GM12878 (cell line): Measurements from ENCODE around the gene FOSB. TPM values are rescaled to one million over a fixed set of nuclear protein-coding genes. Genes with fewer than 3 reads are reported as not detected.
A peak's percentile ranks its signal among the peaks of the same experiment; 100 is the strongest.

Source experiments
- ATAC-seq: fragments of 200-7000 bp; cut with Tn5 transposase; 3 replicates; pipeline ENCODE4 v1.9.1; 2020; ENCODE audit warnings: mild to moderate bottlenecking, moderate library complexity
- BruUV-seq: library from RNA; stranded (reverse); fragments of 400-500 nt; replicated peaks from 2 replicates; lab custom pipeline; 2021; lab: Mats Ljungman, UMichigan
- CTCF ChIA-PET: fragments of 300-600 bp; sonication (Branson Sonifier 250); formaldehyde crosslinking; extraction: SDS; loops from one replicate; lab custom pipeline; 2021; ENCODE audit warnings: inconsistent platforms; lab: Yijun Ruan, JAX
- POLR2A ChIA-PET: fragments of 350-600 bp; formaldehyde crosslinking; extraction: SDS; loops from one replicate; lab custom pipeline; 2021; ENCODE audit warnings: inconsistent platforms; lab: Charles Lee
- RAD21 ChIA-PET: fragments of 300-600 bp; sonication (Branson Sonifier 250); formaldehyde crosslinking; loops from one replicate; lab custom pipeline; 2023; ENCODE audit warnings: antibody characterized with exemption; ENCODE audit not compliant: unreplicated experiment; lab: Charles Lee
- SMC1A ChIA-PET: fragments of 300-600 bp; sonication (Branson Sonifier 250); formaldehyde crosslinking; loops from one replicate; lab custom pipeline; 2023; ENCODE audit not compliant: unreplicated experiment, uncharacterized antibody; lab: Charles Lee
- DNase-seq: peaks from one replicate; pipeline ENCODE4 v3.0.0-alpha.2; 2011; ENCODE audit warnings: low read depth, low spot score
- FAIRE-seq: peaks from 3 replicates; lab custom pipeline; 2011; peaks lifted over from hg19 to GRCh38; lab: Jason Lieb, UNC
- H2AFZ ChIP-seq: 2 replicates; pipeline ENCODE4 v1.6.0; 2011; ENCODE audit warnings: low read depth, low read length, control low read depth; ENCODE audit not compliant: control insufficient read depth
- H3K27ac ChIP-seq: 2 replicates; pipeline ENCODE4 v1.5.1; 2011; ENCODE audit warnings: control low read depth; ENCODE audit not compliant: control insufficient read depth, insufficient read depth
- H3K27me3 ChIP-seq, 2 experiments: replicated peaks in 1 of 2; 2 replicates each; pipeline versions ENCODE4 v1.6.0 to v1.6.1; 2011; ENCODE audit warnings: low read length in 1 of 2; ENCODE audit not compliant: control insufficient read depth in 2 of 2, insufficient read depth in 2 of 2
- H3K36me3 ChIP-seq, 2 experiments: 2 replicates each; pipeline ENCODE4 v1.5.1; 2011; ENCODE audit warnings: low read length in 1 of 2; ENCODE audit not compliant: control insufficient read depth in 2 of 2, insufficient read depth in 2 of 2
- H3K4me1 ChIP-seq: 2 replicates; pipeline ENCODE4 v1.6.1; 2011; ENCODE audit warnings: mild to moderate bottlenecking, low read length, moderate library complexity, mixed read lengths; ENCODE audit not compliant: control insufficient read depth, insufficient read depth
- H3K4me2 ChIP-seq: 2 replicates; pipeline ENCODE4 v1.6.0; 2011; ENCODE audit warnings: control low read depth; ENCODE audit not compliant: control insufficient read depth, insufficient read depth
- H3K4me3 ChIP-seq: fragments of 200-600 bp; sonication (generic); 2 replicates; pipeline ENCODE4 v1.5.1; 2016
- H3K79me2 ChIP-seq: 2 replicates; pipeline ENCODE4 v1.6.0; 2011; ENCODE audit warnings: low read length; ENCODE audit not compliant: control insufficient read depth, insufficient read depth
- H3K9ac ChIP-seq: 2 replicates; pipeline ENCODE4 v1.8.0; 2011; ENCODE audit warnings: low read length, control low read depth, mixed read lengths; ENCODE audit not compliant: control insufficient read depth, insufficient read depth
- H3K9me3 ChIP-seq: replicated peaks from 3 replicates; pipeline ENCODE4 v1.5.1; 2011; ENCODE audit warnings: mild to moderate bottlenecking, low read length; ENCODE audit not compliant: control insufficient read depth, insufficient read depth
- H4K20me1 ChIP-seq: 2 replicates; pipeline ENCODE4 v1.6.0; 2011; ENCODE audit not compliant: control insufficient read depth, insufficient read depth
- BACH1 ChIP-seq: fragments of 450-650 bp; IDR thresholded peaks from 2 replicates; pipeline ENCODE4 v1.6.1; 2017; ENCODE audit warnings: mild to moderate bottlenecking, borderline replicate concordance
- CHD4 ChIP-seq: fragments of 200-600 bp; sonication (generic); IDR thresholded peaks from 2 replicates; pipeline ENCODE4 v1.6.1; 2016; ENCODE audit warnings: mild to moderate bottlenecking
- CREM ChIP-seq: IDR thresholded peaks from 2 replicates; pipeline ENCODE4 v1.6.1; 2014; ENCODE audit warnings: antibody characterized with exemption, low read depth
- FOS ChIP-seq: IDR thresholded peaks from 3 replicates; pipeline ENCODE4 v1.6.1; 2011; ENCODE audit warnings: borderline replicate concordance; ENCODE audit not compliant: insufficient read length; ENCODE audit errors: extremely low read depth
- GATAD2B ChIP-seq: fragments of 450-650 bp; conservative IDR thresholded peaks from 2 replicates; pipeline ENCODE4 v1.6.1; 2017; ENCODE audit warnings: low read depth, mild to moderate bottlenecking, moderate library complexity
- HDAC6 ChIP-seq: fragments of 200-600 bp; sonication (generic); IDR thresholded peaks from one replicate; pipeline ENCODE4 v1.8.0; 2017; ENCODE audit warnings: antibody characterized with exemption; ENCODE audit not compliant: unreplicated experiment
- IKZF1 ChIP-seq: fragments of 450-650 bp; conservative IDR thresholded peaks from 2 replicates; pipeline ENCODE4 v1.6.1; 2017; ENCODE audit warnings: antibody characterized with exemption, mild to moderate bottlenecking
- IKZF2 ChIP-seq, 2 experiments: fragments of 450-650 bp; IDR thresholded peaks; 2 replicates each; pipeline ENCODE4 v1.6.1; 2017; ENCODE audit warnings: mild to moderate bottlenecking in 2 of 2, moderate library complexity in 2 of 2
- MTA3 ChIP-seq: IDR thresholded peaks from 2 replicates; pipeline ENCODE4 v1.6.1; 2012; ENCODE audit warnings: low read length, inconsistent platforms, borderline replicate concordance
- NBN ChIP-seq: fragments of 450-650 bp; IDR thresholded peaks from 2 replicates; pipeline ENCODE4 v1.6.1; 2016
- NFIC ChIP-seq: IDR thresholded peaks from 2 replicates; pipeline ENCODE4 v1.6.1; 2012; ENCODE audit warnings: low read depth, mild to moderate bottlenecking, inconsistent platforms, low read length, moderate library complexity
- NR2C1 ChIP-seq: fragments of 450-650 bp; IDR thresholded peaks from 2 replicates; pipeline ENCODE4 v1.6.1; 2017; ENCODE audit warnings: antibody characterized with exemption, mild to moderate bottlenecking, moderate library complexity
- NR2C2 ChIP-seq: IDR thresholded peaks from 2 replicates; pipeline ENCODE4 v1.6.1; 2011; ENCODE audit warnings: borderline replicate concordance, low read depth; ENCODE audit not compliant: control insufficient read depth, insufficient read length
- RAD51 ChIP-seq: fragments of 450-650 bp; IDR thresholded peaks from 2 replicates; pipeline ENCODE4 v1.6.1; 2016; ENCODE audit warnings: moderate library complexity, mild to moderate bottlenecking, inconsistent platforms
- ZBED1 ChIP-seq: IDR thresholded peaks from 2 replicates; pipeline ENCODE4 v1.6.1; 2016; ENCODE audit warnings: borderline replicate concordance
- ZNF384 ChIP-seq: IDR thresholded peaks from 2 replicates; pipeline ENCODE4 v1.6.1; 2012; ENCODE audit warnings: low read depth, mild to moderate bottlenecking, low read length, improper control_type of control experiment, borderline replicate concordance
- WGBS: methylation state at CpG from one replicate; pipeline ENCODE4 v1.1.6; 2016; ENCODE audit warnings: low lambda C conversion rate; ENCODE audit not compliant: insufficient replicate concordance, insufficient coverage; ENCODE audit errors: missing lambda C conversion rate; 5-methylcytosine and 5-hydroxymethylcytosine counted together
- in situ Hi-C: fragments of 300-500 bp; cut with MboI; formaldehyde crosslinking; loops from 9 replicates; pipeline ENCODE4 v1.14.3; 2018; ENCODE audit warnings: mixed read lengths
- intact Hi-C: fragments of 100-400 bp; cut with micrococcal nuclease; formaldehyde crosslinking; loops from one replicate; pipeline ENCODE4 v1.14.2; 2022; ENCODE audit not compliant: unreplicated experiment
- polyA plus RNA-seq, 11 experiments: library from polyadenylated mRNA; depleted of rRNA in 4 of 11; unstranded in 6 of 11; stranded (reverse) in 5 of 11; fragments of >200 nt; fragmentation: Nextera tagmentation in 4 of 11; fragmentation: Illumina TruSeq in 1 of 11; extraction: Ambion mirVana in 4 of 11; extraction: Trizol in 1 of 11; gene quantifications; 1 replicate in 1 of 11; 2 replicates in 10 of 11; pipeline versions ENCODE4 v1.2.1 to v1.2.3, GENCODE V29; 2011 to 2016; ENCODE audit warnings: inconsistent platforms in 2 of 11, missing spikeins in 2 of 11, low read depth in 1 of 11
- total RNA-seq, 4 experiments: library from RNA; depleted of rRNA in 3 of 4; stranded (reverse); fragments of >200 nt in 3 of 4; fragmentation: Illumina TruSeq in 1 of 4; extraction: Trizol in 1 of 4; gene quantifications; 2 replicates each; pipeline versions ENCODE4 v1.2.1 to v1.2.3, GENCODE V29; 2013 to 2021
- TF ChIP-seq, protein P1 (sequence below): fragments of 450-650 bp; IDR thresholded peaks from 2 replicates; pipeline ENCODE4 v1.6.1; 2017; ENCODE audit warnings: mild to moderate bottlenecking, moderate library complexity
- TF ChIP-seq, protein P2 (sequence below): fragments of 450-650 bp; conservative IDR thresholded peaks from 2 replicates; pipeline ENCODE4 v1.6.1; 2017; ENCODE audit warnings: mild to moderate bottlenecking, moderate library complexity
- TF ChIP-seq, protein P3 (sequence below): IDR thresholded peaks from 2 replicates; pipeline ENCODE4 v1.6.1; 2011; ENCODE audit warnings: borderline replicate concordance, low read depth, mild to moderate bottlenecking, moderate library complexity, mixed read lengths, low read length; ENCODE audit not compliant: insufficient read depth; ENCODE audit errors: extremely low read length

The FOSB gene
- total and polyA plus RNA-seq, 10 of the 15 experiments (the other 5 are each of a cell fraction or from before 2014, with no cell fraction given), result 0.06 to 0.56 (median 0.26) TPM

DNA sequence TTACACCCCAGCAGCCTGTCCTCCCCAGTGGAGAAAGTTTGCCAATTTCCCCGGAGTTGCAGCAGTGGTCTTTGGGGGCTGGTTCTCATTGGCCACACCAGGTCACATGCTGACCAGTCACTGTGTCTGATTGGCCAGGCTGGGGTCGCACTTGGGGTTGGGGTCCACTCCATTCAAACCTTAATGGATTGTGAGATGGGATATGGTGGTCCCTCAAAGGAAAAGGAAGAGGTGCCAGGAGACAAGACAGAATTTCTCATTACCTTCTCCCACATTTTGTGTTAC lies 33.9 kb downstream of the FOSB start:
- no TSS peak for BruUV-seq
- Histone ChIP-seq H4K20me1 (no peaks in the 10 kb centered on the region), H3K9me3 (no peaks in the 10 kb centered on the region; the same call in 2 of the 3 replicates), H3K27me3 (no peaks in the 10 kb centered on the region), H3K79me2 (peaks cover 4% of the 10 kb centered on the region; the same call in 1 of the 2 replicates), H3K4me1 (peaks cover 36% of the 10 kb centered on the region), H3K4me3 (no peak overlapping the region), H3K9ac (no peak overlapping the region), H3K27ac (no peak overlapping the region), H3K4me2 (peak overlapping the region; percentile 35; the same call in 1 of the 2 replicates), H2AFZ (no peak overlapping the region), H3K36me3 (no peaks in the 10 kb centered on the region)
- SMC1A ChIA-PET, result interaction anchor here (1.1 kb wide), 1 partner anchor 23 kb away, joined by 4 read pairs; no protein-coding TSS in a partner anchor
- in situ Hi-C loops (no loop called here), intact Hi-C loops (no loop called here)
- RAD21 ChIA-PET, result interaction anchor here (0.8 kb wide), 1 partner anchor 8 kb away, joined by 3 read pairs; no protein-coding TSS in a partner anchor
- POLR2A ChIA-PET, result interaction anchor here (0.5 to 1.6 kb wide), 2 partner anchors 11 to 16 kb away, joined by 3 read pairs; no protein-coding TSS in a partner anchor
- ATAC-seq (no peak), DNase-seq (no peak), FAIRE-seq (no peak)
- CTCF ChIA-PET, result interaction anchor here (1.1 kb wide), 1 partner anchor 16 kb away, joined by 6 read pairs; no protein-coding TSS in a partner anchor
- WGBS, result 72% methylated on average over 2 of the region's 2 CpGs
- TF ChIP-seq CHD4 (no peak), IKZF2 (IDR thresholded peaks at IDR 0.05) (no peak), FOS (no peak), NR2C2 (no peak), RAD51 (peak; percentile 49; the same call in 1 of the 2 replicates), NFIC (no peak), NR2C1 (no peak), NBN (no peak), CREM (no peak), GATAD2B (no peak), MTA3 (no peak), IKZF1 (no peak), ZBED1 (no peak), ZNF384 (no peak), HDAC6 (no peak), BACH1 (no peak)
- TF ChIP-seq, protein P1, sequence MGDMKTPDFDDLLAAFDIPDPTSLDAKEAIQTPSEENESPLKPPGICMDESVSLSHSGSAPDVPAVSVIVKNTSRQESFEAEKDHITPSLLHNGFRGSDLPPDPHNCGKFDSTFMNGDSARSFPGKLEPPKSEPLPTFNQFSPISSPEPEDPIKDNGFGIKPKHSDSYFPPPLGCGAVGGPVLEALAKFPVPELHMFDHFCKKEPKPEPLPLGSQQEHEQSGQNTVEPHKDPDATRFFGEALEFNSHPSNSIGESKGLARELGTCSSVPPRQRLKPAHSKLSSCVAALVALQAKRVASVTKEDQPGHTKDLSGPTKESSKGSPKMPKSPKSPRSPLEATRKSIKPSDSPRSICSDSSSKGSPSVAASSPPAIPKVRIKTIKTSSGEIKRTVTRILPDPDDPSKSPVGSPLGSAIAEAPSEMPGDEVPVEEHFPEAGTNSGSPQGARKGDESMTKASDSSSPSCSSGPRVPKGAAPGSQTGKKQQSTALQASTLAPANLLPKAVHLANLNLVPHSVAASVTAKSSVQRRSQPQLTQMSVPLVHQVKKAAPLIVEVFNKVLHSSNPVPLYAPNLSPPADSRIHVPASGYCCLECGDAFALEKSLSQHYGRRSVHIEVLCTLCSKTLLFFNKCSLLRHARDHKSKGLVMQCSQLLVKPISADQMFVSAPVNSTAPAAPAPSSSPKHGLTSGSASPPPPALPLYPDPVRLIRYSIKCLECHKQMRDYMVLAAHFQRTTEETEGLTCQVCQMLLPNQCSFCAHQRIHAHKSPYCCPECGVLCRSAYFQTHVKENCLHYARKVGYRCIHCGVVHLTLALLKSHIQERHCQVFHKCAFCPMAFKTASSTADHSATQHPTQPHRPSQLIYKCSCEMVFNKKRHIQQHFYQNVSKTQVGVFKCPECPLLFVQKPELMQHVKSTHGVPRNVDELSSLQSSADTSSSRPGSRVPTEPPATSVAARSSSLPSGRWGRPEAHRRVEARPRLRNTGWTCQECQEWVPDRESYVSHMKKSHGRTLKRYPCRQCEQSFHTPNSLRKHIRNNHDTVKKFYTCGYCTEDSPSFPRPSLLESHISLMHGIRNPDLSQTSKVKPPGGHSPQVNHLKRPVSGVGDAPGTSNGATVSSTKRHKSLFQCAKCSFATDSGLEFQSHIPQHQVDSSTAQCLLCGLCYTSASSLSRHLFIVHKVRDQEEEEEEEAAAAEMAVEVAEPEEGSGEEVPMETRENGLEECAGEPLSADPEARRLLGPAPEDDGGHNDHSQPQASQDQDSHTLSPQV, result no peak
- TF ChIP-seq, protein P2, sequence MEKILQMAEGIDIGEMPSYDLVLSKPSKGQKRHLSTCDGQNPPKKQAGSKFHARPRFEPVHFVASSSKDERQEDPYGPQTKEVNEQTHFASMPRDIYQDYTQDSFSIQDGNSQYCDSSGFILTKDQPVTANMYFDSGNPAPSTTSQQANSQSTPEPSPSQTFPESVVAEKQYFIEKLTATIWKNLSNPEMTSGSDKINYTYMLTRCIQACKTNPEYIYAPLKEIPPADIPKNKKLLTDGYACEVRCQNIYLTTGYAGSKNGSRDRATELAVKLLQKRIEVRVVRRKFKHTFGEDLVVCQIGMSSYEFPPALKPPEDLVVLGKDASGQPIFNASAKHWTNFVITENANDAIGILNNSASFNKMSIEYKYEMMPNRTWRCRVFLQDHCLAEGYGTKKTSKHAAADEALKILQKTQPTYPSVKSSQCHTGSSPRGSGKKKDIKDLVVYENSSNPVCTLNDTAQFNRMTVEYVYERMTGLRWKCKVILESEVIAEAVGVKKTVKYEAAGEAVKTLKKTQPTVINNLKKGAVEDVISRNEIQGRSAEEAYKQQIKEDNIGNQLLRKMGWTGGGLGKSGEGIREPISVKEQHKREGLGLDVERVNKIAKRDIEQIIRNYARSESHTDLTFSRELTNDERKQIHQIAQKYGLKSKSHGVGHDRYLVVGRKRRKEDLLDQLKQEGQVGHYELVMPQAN, result no peak
- TF ChIP-seq, protein P3, sequence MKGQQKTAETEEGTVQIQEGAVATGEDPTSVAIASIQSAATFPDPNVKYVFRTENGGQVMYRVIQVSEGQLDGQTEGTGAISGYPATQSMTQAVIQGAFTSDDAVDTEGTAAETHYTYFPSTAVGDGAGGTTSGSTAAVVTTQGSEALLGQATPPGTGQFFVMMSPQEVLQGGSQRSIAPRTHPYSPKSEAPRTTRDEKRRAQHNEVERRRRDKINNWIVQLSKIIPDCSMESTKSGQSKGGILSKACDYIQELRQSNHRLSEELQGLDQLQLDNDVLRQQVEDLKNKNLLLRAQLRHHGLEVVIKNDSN, result peak; percentile 80
